ENCODE results near the gene CSNK1D.

The CSNK1D gene

GRCh38 chr17:82310877-82311276 lies 37.4 kb upstream of the CSNK1D start:
- POLR2A ChIA-PET (ENCODE audit: low non-redundant PET), result no interaction called here
- no peak for DNase-seq (ENCODE audit: low spot score)
- no peak for TF ChIP-seq CTCF (conservative IDR thresholded peaks at IDR 0.05; ENCODE audit: low read depth)
- CTCF ChIA-PET, result interaction anchor here (1.2 kb wide), 1 partner anchor 9 kb away, joined by 4 read pairs; no protein-coding TSS in a partner anchor
- H3K27ac ChIP-seq, result no peak overlapping the region

GRCh38 chr17:82309656-82310570 lies 36.4 kb upstream of the CSNK1D start:
- POLR2A ChIA-PET (ENCODE audit: low non-redundant PET), result no interaction called here
- H3K27ac ChIP-seq, result no peak overlapping the region
- TF ChIP-seq CTCF (conservative IDR thresholded peaks at IDR 0.05; ENCODE audit: low read depth), result no peak
- CTCF ChIA-PET, result interaction anchor here (1.2 kb wide), 1 partner anchor 8 kb away, joined by 4 read pairs; no protein-coding TSS in a partner anchor
- no peak for DNase-seq (ENCODE audit: low spot score)

GRCh38 chr17:82305727-82306300 lies 32.3 kb upstream of the CSNK1D start:
- no peak for TF ChIP-seq CTCF (conservative IDR thresholded peaks at IDR 0.05; ENCODE audit: low read depth)
- peak overlapping the region; percentile 100 for H3K27ac ChIP-seq
- POLR2A ChIA-PET (ENCODE audit: low non-redundant PET), result interaction anchor here (0.5 kb wide), 1 partner anchor 10 kb away, joined by 3 read pairs; no protein-coding TSS in a partner anchor
- CTCF ChIA-PET, result no interaction called here
- no peak for DNase-seq (ENCODE audit: low spot score)

GRCh38 chr17:82304826-82305726 lies 31.6 kb upstream of the CSNK1D start:
- no peak for TF ChIP-seq CTCF (conservative IDR thresholded peaks at IDR 0.05; ENCODE audit: low read depth)
- no peak for DNase-seq (ENCODE audit: low spot score)
- H3K27ac ChIP-seq, result peak overlapping the region; percentile 100
- ChIA-PET CTCF (interaction anchor here (0.6 kb wide), 1 partner anchor 201 kb away, joined by 3 read pairs; no protein-coding TSS in a partner anchor), POLR2A (ENCODE audit: low non-redundant PET) (interaction anchor here (0.5 kb wide), 1 partner anchor 9 kb away, joined by 3 read pairs; no protein-coding TSS in a partner anchor)

GRCh38 chr17:82303944-82304808 lies 30.7 kb upstream of the CSNK1D start:
- DNase-seq (ENCODE audit: low spot score), result no peak
- CTCF ChIA-PET, result interaction anchor here (0.6 kb wide), 2 partner anchors 18 to 201 kb away, joined by 3 read pairs; no protein-coding TSS in a partner anchor
- peak overlapping the region; percentile 100 for H3K27ac ChIP-seq
- TF ChIP-seq CTCF (conservative IDR thresholded peaks at IDR 0.05; ENCODE audit: low read depth), result no peak
- POLR2A ChIA-PET (ENCODE audit: low non-redundant PET), result no interaction called here

Measured in RWPE1 (cell line).